Mammary epithelial cell (primary cell): ENCODE measurements around the gene FAT1.

Experiments
- EZH2 ChIP-seq: IDR thresholded peaks from 2 replicates; pipeline ENCODE4 v1.6.1; 2012; ENCODE audit warnings: low read length, inconsistent platforms, borderline replicate concordance
- TF ChIP-seq, protein P1 (sequence below), 2 donors: IDR thresholded peaks in 1 of 2; conservative IDR thresholded peaks in 1 of 2; 2 replicates each; pipeline ENCODE4 v1.5.1; 2011 to 2012; ENCODE audit warnings: inconsistent platforms in 2 of 2, low read length in 2 of 2, mild to moderate bottlenecking in 2 of 2, control low read depth in 1 of 2, low read depth in 1 of 2; ENCODE audit not compliant: insufficient read depth in 1 of 2; ENCODE audit errors: extremely low read depth in 1 of 2

DNA sequence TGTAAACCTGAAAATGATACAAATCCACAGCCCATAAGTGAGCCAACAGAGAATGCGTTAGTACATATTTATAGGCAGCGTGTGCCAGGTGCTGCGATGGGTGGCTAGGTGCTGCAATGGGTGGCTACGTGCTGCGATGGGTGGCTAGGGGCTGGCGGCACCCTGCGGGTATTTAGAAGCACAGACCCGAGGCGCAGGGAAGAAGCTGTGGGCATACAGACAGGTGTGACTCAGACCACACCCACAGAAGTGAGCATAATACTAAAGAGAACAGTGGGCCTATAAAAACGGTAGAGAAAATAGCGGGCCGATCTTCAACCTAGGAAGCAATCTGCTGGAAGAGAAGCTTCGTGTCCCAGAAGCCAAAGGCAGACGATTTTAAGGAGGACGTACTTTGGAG is 81.1 kb downstream of the FAT1 start:
- TF ChIP-seq, protein P1, sequence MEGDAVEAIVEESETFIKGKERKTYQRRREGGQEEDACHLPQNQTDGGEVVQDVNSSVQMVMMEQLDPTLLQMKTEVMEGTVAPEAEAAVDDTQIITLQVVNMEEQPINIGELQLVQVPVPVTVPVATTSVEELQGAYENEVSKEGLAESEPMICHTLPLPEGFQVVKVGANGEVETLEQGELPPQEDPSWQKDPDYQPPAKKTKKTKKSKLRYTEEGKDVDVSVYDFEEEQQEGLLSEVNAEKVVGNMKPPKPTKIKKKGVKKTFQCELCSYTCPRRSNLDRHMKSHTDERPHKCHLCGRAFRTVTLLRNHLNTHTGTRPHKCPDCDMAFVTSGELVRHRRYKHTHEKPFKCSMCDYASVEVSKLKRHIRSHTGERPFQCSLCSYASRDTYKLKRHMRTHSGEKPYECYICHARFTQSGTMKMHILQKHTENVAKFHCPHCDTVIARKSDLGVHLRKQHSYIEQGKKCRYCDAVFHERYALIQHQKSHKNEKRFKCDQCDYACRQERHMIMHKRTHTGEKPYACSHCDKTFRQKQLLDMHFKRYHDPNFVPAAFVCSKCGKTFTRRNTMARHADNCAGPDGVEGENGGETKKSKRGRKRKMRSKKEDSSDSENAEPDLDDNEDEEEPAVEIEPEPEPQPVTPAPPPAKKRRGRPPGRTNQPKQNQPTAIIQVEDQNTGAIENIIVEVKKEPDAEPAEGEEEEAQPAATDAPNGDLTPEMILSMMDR (conservative IDR thresholded peaks at IDR 0.05 in 1 of 2, IDR thresholded peaks at IDR 0.05 in 1 of 2; ENCODE audit: extremely low read depth in 1 of 2, insufficient read depth in 1 of 2, low read depth in 1 of 2, low read length in 2 of 2), result no peak
- no peak for TF ChIP-seq EZH2
